CD4-positive, alpha-beta memory T cell (primary cell): ENCODE measurements around the gene JMJD6. TPM values are rescaled to one million over a fixed set of nuclear protein-coding genes. Genes with fewer than 3 reads are reported as not detected.

Experiments
- CTCF ChIA-PET: fragments of 350-600 bp; sonication (Branson Sonifier 250); formaldehyde crosslinking; loops from one replicate; lab custom pipeline; 2021; ENCODE audit warnings: inconsistent platforms; ENCODE audit not compliant: partially characterized antibody; lab: Charles Lee
- POLR2A ChIA-PET: fragments of 350-600 bp; sonication (Branson Sonifier 250); formaldehyde crosslinking; loops from one replicate; lab custom pipeline; 2021; ENCODE audit not compliant: partially characterized antibody; lab: Charles Lee
- DNase-seq, 5 donors: peaks; one replicate each; pipeline versions ENCODE4 v3.0.0 to v3.0.0-alpha.2; 2020 to 2022; ENCODE audit warnings: mixed read lengths in 1 of 5
- H3K27ac ChIP-seq: one replicate; pipeline ENCODE4 v1.7.0; 2013; ENCODE audit warnings: low read depth, low read length
- H3K27me3 ChIP-seq: 2 replicates; pipeline ENCODE4 v1.7.0; 2013; ENCODE audit warnings: mild to moderate bottlenecking, low read length, moderate library complexity; ENCODE audit not compliant: insufficient read depth
- H3K36me3 ChIP-seq: 2 replicates; pipeline ENCODE4 v1.7.0; 2013; ENCODE audit warnings: mild to moderate bottlenecking, low read length, moderate library complexity; ENCODE audit not compliant: insufficient read depth
- H3K4me1 ChIP-seq: 2 replicates; pipeline ENCODE4 v1.7.0; 2013; ENCODE audit warnings: mild to moderate bottlenecking, low read length, moderate library complexity; ENCODE audit not compliant: insufficient read depth
- H3K4me3 ChIP-seq, 2 donors: one replicate each; pipeline ENCODE4 v1.7.0; 2013; ENCODE audit warnings: low read length in 2 of 2, mild to moderate bottlenecking in 1 of 2
- H3K9me3 ChIP-seq, 2 donors: one replicate each; pipeline ENCODE4 v1.7.0; 2013; ENCODE audit warnings: low read length in 2 of 2, control low read depth in 1 of 2; ENCODE audit not compliant: control insufficient read depth in 1 of 2
- H3K27ac Mint-ChIP-seq, 7 donors: one replicate each; pipeline ENCODE4 v1.8.0; 2020 to 2021; ENCODE audit warnings: mixed read lengths in 7 of 7, mild to moderate bottlenecking in 6 of 7, inconsistent platforms in 3 of 7, moderate library complexity in 3 of 7
- H3K27me3 Mint-ChIP-seq, 2 donors: one replicate each; pipeline ENCODE4 v1.8.0; 2020 to 2021; ENCODE audit warnings: mixed read lengths in 2 of 2
- H3K36me3 Mint-ChIP-seq, 2 donors: one replicate each; pipeline ENCODE4 v1.8.0; 2020 to 2021; ENCODE audit warnings: mixed read lengths in 2 of 2, inconsistent platforms in 1 of 2, mild to moderate bottlenecking in 1 of 2
- H3K4me1 Mint-ChIP-seq, 4 donors: one replicate each; pipeline ENCODE4 v1.8.0; 2020 to 2021; ENCODE audit warnings: mixed read lengths in 4 of 4, mild to moderate bottlenecking in 1 of 4
- H3K4me3 Mint-ChIP-seq, 8 donors: one replicate each; pipeline ENCODE4 v1.8.0; 2020 to 2021; ENCODE audit warnings: mixed read lengths in 8 of 8, mild to moderate bottlenecking in 7 of 8, moderate library complexity in 6 of 8, inconsistent platforms in 3 of 8
- H3K9me3 Mint-ChIP-seq, 8 donors: one replicate each; pipeline ENCODE4 v1.8.0; 2020 to 2021; ENCODE audit warnings: mixed read lengths in 8 of 8, mild to moderate bottlenecking in 5 of 8, inconsistent platforms in 3 of 8, moderate library complexity in 1 of 8
- intact Hi-C: fragments of 100-400 bp; cut with micrococcal nuclease; formaldehyde crosslinking; loops from one replicate; pipeline ENCODE4 v1.15.1; 2023
- polyA plus RNA-seq, 2 donors: library from polyadenylated mRNA; unstranded; fragments of 300-500 nt; fragmentation: Illumina TruSeq; gene quantifications; one replicate each; pipeline ENCODE4 v1.2.3, GENCODE V29; 2021
- total RNA-seq, 2 experiments: library from RNA; stranded (reverse); gene quantifications; one replicate each; pipeline ENCODE4 v1.2.3, GENCODE V29; 2021

JMJD6 gene
- total and polyA plus RNA-seq, 4 experiments from 2014 or later = 22.1 to 62.1 (median 50.0) TPM

DNA sequence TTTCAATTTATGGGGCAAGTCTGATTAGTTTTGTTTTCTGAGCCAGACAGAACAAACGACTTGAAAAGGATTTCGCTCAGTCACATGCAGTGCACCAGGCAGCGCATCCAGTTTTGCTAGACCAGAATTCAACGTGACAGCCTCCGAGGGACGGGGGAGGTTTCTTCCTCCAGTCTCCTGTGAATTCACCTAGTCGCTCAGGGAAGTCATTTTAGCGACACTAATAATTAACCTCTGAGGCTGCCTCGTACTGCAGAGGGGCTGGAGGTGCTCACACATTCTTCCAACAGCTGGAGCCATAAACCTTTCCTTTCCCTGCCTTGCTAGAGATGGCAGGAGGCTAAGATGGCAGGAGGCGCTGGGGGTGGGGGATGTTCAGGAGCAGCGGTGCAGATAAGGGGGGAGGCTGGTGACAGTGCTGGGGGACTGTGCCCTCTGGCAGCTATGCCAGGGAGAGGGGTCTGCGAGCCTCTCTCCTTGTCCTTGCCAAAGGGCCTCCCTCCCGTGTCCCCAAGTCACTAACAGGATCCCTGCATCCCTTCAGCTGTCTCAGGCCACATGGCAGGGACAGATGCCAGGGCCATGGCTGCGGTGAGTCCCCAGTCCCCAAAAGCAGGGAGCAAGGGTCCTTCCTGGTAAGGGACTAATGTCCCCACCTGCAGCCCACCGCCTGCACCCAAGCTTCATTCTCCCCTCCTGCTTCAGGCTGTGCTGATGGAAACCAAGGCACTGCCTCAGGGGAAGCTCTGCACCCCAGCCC, 39.7 kb downstream of the JMJD6 start:
- ChIA-PET CTCF (interaction anchor here (1.3 kb wide), 1 partner anchor 164 kb away, joined by 5 read pairs; no protein-coding TSS in a partner anchor), POLR2A (no interaction called here)
- Mint-ChIP-seq H3K27me3 (peaks cover 0 to 3% of the 10 kb centered on the region in 2 donors), H3K9me3 (no peaks in the 10 kb centered on the region), H3K4me1 (peaks cover 3 to 8% (median 4%) of the 10 kb centered on the region in 4 donors), H3K4me3 (no peak overlapping the region), H3K36me3 (no peaks in the 10 kb centered on the region), H3K27ac (no peak overlapping the region)
- H3K4me3 ChIP-seq = no peak overlapping the region
- intact Hi-C loops = no loop called here
- H3K36me3 ChIP-seq = no peaks in the 10 kb centered on the region
- no peaks in the 10 kb centered on the region for H3K9me3 ChIP-seq
- no peak for DNase-seq
- H3K4me1 ChIP-seq = peaks cover 13% of the 10 kb centered on the region
- no peaks in the 10 kb centered on the region for H3K27me3 ChIP-seq
- H3K27ac ChIP-seq = no peak overlapping the region

DNA sequence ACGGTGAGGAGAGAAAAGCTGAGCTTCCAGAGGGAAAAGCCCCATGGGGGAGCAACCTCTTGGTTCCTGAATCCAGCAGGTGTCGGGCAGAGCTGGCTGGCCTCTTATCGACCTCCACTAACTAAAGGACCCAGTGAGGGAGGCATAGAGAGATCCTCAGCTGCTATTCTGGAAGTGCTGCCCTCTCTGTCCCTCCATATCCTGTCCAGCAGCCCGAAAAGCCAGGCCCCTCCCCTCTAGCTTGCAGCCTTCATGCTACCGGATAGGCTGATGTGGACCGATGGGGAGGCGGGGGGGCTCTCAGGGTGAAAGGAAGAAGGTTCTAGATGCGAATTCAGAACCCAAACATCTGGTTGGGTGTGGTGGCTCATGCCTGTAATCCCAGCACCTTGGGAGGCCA, 40.6 kb downstream of the JMJD6 start:
- Histone ChIP-seq H3K27me3 (no peaks in the 10 kb centered on the region), H3K9me3 (no peaks in the 10 kb centered on the region), H3K27ac (no peak overlapping the region), H3K36me3 (no peaks in the 10 kb centered on the region), H3K4me1 (peaks cover 22% of the 10 kb centered on the region), H3K4me3 (no peak overlapping the region)
- no peak for DNase-seq
- CTCF ChIA-PET = interaction anchor here (1.3 kb wide), 1 partner anchor 164 kb away, joined by 3 read pairs; no protein-coding TSS in a partner anchor
- no peak overlapping the region for H3K4me3 Mint-ChIP-seq
- POLR2A ChIA-PET = interaction anchor here (1.1 to 1.9 kb wide), 2 partner anchors 128 to 163 kb away, joined by 3 to 7 read pairs; no protein-coding TSS in a partner anchor
- H3K27ac Mint-ChIP-seq = no peak overlapping the region
- H3K36me3 Mint-ChIP-seq = no peaks in the 10 kb centered on the region
- intact Hi-C loops = no loop called here
- peaks cover 0 to 3% of the 10 kb centered on the region in 2 donors for H3K27me3 Mint-ChIP-seq
- peaks cover 8 to 16% (median 10%) of the 10 kb centered on the region in 4 donors for H3K4me1 Mint-ChIP-seq
- H3K9me3 Mint-ChIP-seq = no peaks in the 10 kb centered on the region

DNA sequence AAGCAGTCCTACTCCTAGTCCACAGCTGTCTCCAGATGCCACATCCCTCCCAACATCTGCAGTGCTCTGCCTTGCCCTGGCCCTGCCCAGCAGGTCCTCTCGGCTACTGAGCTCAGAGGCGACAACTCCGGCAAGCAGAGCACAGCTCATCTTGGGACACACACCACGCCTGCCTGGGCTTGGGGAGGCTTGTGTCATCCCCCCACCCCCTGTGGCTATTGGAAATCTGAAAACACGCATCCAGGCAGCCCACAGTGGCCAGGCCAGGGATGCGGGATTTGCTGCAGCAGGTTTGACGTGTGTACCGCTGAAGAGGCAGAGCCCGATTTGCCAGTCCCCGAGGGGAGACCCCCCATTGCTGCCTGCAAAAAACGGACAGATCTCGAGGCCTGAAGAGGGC, 41.0 kb downstream of the JMJD6 start:
- POLR2A ChIA-PET = interaction anchor here (1.1 to 1.9 kb wide), 2 partner anchors 127 to 162 kb away, joined by 3 to 7 read pairs; no protein-coding TSS in a partner anchor
- no peak overlapping the region for H3K27ac Mint-ChIP-seq
- no peak overlapping the region for H3K27ac ChIP-seq

DNA sequence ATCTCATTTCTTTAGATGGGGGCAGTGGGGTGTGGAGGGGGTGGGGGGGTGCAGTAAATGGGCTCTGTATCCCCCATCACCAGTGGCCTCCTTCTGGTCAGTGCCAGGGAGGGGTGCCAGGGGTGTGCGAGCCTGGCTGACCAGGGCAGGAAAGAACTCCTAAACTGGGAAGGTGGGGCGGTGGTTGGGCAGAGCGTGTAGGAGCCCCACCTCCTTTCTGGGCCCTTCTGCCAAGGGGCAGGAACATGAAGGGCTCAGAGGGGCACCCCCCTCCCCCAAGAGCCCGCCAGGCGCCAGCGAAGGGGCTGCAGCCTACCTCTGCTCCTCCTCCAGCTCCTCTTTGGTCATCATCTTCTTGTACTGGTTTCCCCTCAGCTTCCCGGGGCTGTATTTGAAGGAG, 41.6 kb downstream of the JMJD6 start:
- POLR2A ChIA-PET = interaction anchor here (1.9 kb wide), 1 partner anchor 127 kb away, joined by 7 read pairs; no protein-coding TSS in a partner anchor

More for the DNA sequence above, 41.0 kb downstream of the JMJD6 start:
- no peaks in the 10 kb centered on the region for H3K27me3 ChIP-seq
- H3K36me3 ChIP-seq = no peaks in the 10 kb centered on the region
- H3K36me3 Mint-ChIP-seq = no peaks in the 10 kb centered on the region
- H3K4me1 ChIP-seq = peaks cover 24% of the 10 kb centered on the region
- peaks cover 8 to 16% (median 11%) of the 10 kb centered on the region in 4 donors for H3K4me1 Mint-ChIP-seq
- no peak overlapping the region for H3K4me3 ChIP-seq
- H3K9me3 Mint-ChIP-seq = no peaks in the 10 kb centered on the region
- H3K4me3 Mint-ChIP-seq = no peak overlapping the region
- H3K27me3 Mint-ChIP-seq = peaks cover 0 to 3% of the 10 kb centered on the region in 2 donors
- no peak for DNase-seq
- H3K9me3 ChIP-seq = no peaks in the 10 kb centered on the region
- intact Hi-C loops = no loop called here
- CTCF ChIA-PET = interaction anchor here (1.3 to 1.8 kb wide), 2 partner anchors 127 to 163 kb away, joined by 3 to 8 read pairs; no protein-coding TSS in a partner anchor

DNA sequence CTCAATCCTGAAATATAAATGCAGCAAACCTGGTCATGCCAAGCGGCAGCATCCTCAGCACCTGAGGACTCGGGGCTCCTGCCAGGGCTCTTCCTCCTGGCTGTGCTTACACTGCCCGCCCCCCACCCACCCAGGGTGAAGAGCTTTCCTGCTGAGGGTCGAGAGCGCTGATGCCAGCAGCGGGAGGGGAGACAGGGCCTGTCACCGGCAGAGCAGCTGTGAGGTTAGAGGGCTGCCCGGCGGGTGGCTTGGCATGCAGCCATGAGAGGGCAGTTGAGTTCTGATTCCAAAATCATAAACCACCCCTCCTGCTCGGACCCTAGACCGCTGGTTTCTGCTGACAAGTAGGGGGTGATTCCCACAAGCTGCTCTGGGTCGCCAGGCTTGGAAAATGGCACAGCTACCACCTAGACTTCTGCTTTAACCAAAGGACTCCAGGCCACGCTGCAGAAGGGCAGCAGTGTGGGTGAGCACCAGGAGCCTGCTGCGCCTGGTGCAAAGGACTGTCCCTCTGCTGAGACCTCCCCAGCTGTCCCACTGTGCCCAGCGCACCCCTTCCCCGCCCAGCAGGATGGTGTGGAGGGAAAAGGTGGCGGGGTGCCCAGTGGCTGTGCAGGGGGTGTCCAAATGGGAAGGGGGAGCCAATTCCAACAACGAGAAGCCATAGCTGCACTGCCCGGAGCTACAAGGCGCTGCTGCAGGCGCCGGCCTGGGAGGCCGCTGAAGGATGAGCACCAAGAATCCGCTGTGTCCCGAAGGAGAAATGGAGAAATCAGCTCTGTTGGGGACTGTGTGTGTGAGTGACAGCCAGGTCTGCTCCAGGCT, 42.3 kb downstream of the JMJD6 start:
- ChIA-PET CTCF (interaction anchor here (1.1 to 5.2 kb wide), 5 partner anchors 30 to 162 kb away, joined by 3 to 78 read pairs (median 4); no protein-coding TSS in a partner anchor), POLR2A (interaction anchor here (1.9 kb wide), 1 partner anchor 126 kb away, joined by 7 read pairs; no protein-coding TSS in a partner anchor)

More for the DNA sequence above, 41.6 kb downstream of the JMJD6 start:
- intact Hi-C loops = loop anchor here (5.0 kb wide), 1 partner anchor 42 kb away; the partner anchor contains the start of gene ST6GALNAC1
- CTCF ChIA-PET = interaction anchor here (1.2 to 5.2 kb wide), 4 partner anchors 29 to 163 kb away, joined by 3 to 78 read pairs (median 6); no protein-coding TSS in a partner anchor
- no peak overlapping the region for H3K27ac ChIP-seq
- Mint-ChIP-seq H3K36me3 (no peaks in the 10 kb centered on the region), H3K4me1 (peaks cover 8 to 16% (median 11%) of the 10 kb centered on the region in 4 donors), H3K4me3 (no peak overlapping the region), H3K9me3 (no peaks in the 10 kb centered on the region), H3K27ac (no peak overlapping the region), H3K27me3 (peaks cover 0 to 3% of the 10 kb centered on the region in 2 donors)
- no peak overlapping the region for H3K4me3 ChIP-seq
- peaks cover 24% of the 10 kb centered on the region for H3K4me1 ChIP-seq
- H3K36me3 ChIP-seq = no peaks in the 10 kb centered on the region
- no peak for DNase-seq
- no peaks in the 10 kb centered on the region for H3K9me3 ChIP-seq
- no peaks in the 10 kb centered on the region for H3K27me3 ChIP-seq

DNA sequence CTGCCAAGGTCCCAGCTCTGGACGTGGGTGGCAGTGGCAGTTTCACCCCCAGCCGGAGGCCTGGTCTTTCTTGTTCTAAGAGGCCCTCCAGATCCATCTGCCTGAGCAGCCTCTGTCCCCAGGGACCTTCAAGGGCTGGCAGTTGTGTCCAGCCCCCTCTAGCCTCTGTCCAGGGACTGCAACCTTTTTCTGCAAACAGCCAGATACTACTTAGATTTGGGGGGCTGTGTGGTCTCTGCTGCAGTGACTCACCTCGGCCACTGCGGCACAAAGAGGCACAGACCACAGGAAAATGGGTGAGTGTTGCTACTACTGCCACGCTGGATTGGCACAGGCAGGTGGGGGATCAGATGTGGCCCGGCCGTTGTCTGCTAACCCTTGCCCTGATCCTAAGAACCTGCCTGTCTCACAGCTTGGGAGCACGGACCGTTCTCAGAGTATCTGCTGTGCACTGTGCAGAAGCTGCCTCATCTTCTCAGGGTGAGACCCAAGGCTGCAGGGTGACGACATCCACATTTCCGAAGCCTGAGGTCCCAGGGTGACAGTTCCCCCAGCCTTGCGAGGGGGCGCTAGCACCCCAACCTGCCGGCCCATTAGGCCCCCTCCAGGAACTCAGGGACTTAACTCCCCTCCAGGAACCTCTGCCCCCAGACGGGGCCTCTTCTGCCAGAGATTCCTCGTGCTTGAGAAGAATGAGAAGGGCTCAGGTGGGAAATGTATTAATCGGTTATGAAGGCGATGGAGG, 43.2 kb downstream of the JMJD6 start:
- Histone ChIP-seq H3K27ac (no peak overlapping the region), H3K27me3 (no peaks in the 10 kb centered on the region), H3K4me3 (no peak overlapping the region), H3K4me1 (peaks cover 37% of the 10 kb centered on the region), H3K9me3 (no peaks in the 10 kb centered on the region), H3K36me3 (no peaks in the 10 kb centered on the region)
- H3K4me1 Mint-ChIP-seq = peaks cover 8 to 16% (median 14%) of the 10 kb centered on the region in 4 donors
- intact Hi-C loops = loop anchor here (5.0 kb wide), 1 partner anchor 41 kb away; the partner anchor contains the start of gene ST6GALNAC1
- ChIA-PET CTCF (interaction anchor here (1.1 to 5.2 kb wide), 3 partner anchors 60 to 160 kb away, joined by 4 to 78 read pairs (median 13); no protein-coding TSS in a partner anchor), POLR2A (interaction anchor here (2.2 kb wide), 1 partner anchor 23 kb away, joined by 6 read pairs; no protein-coding TSS in a partner anchor)
- DNase-seq = no peak
- H3K36me3 Mint-ChIP-seq = no peaks in the 10 kb centered on the region
- H3K27ac Mint-ChIP-seq = peak overlapping the region in 1 of 7 donors; percentile 30
- no peak overlapping the region for H3K4me3 Mint-ChIP-seq
- H3K27me3 Mint-ChIP-seq = peaks cover 0 to 3% of the 10 kb centered on the region in 2 donors
- H3K9me3 Mint-ChIP-seq = no peaks in the 10 kb centered on the region

More for the DNA sequence above, 42.3 kb downstream of the JMJD6 start:
- no peaks in the 10 kb centered on the region for H3K9me3 ChIP-seq
- H3K4me3 ChIP-seq = no peak overlapping the region
- H3K4me3 Mint-ChIP-seq = no peak overlapping the region
- no peak overlapping the region for H3K27ac Mint-ChIP-seq
- no peak for DNase-seq
- no peak overlapping the region for H3K27ac ChIP-seq
- no peaks in the 10 kb centered on the region for H3K36me3 Mint-ChIP-seq
- peaks cover 27% of the 10 kb centered on the region for H3K4me1 ChIP-seq
- H3K4me1 Mint-ChIP-seq = peaks cover 8 to 16% (median 13%) of the 10 kb centered on the region in 4 donors
- no peaks in the 10 kb centered on the region for H3K9me3 Mint-ChIP-seq
- no peaks in the 10 kb centered on the region for H3K27me3 ChIP-seq
- intact Hi-C loops = loop anchor here (5.0 kb wide), 1 partner anchor 42 kb away; the partner anchor contains the start of gene ST6GALNAC1
- H3K27me3 Mint-ChIP-seq = peaks cover 0 to 3% of the 10 kb centered on the region in 2 donors
- no peaks in the 10 kb centered on the region for H3K36me3 ChIP-seq
